IMR-90 (cell line): ENCODE measurements around the gene MNS1. TPM values are rescaled to one million over a fixed set of nuclear protein-coding genes. Genes with fewer than 3 reads are reported as not detected.

Experiments used
- ATAC-seq: fragments of 200-7000 bp; cut with Tn5 transposase; 2 replicates; pipeline ENCODE4 v1.9.1; 2020; ENCODE audit warnings: low read depth, mild to moderate bottlenecking, moderate library complexity
- BruUV-seq: library from RNA; stranded (reverse); fragments of 400-500 nt; replicated peaks from 2 replicates; lab custom pipeline; 2021; lab: Mats Ljungman, UMichigan
- CTCF ChIA-PET: fragments of 300-600 bp; formaldehyde crosslinking; extraction: SDS; loops from one replicate; lab custom pipeline; 2021; ENCODE audit warnings: antibody characterized with exemption; lab: Yijun Ruan, JAX
- POLR2A ChIA-PET: fragments of 300-600 bp; sonication (Branson Sonifier 250); formaldehyde crosslinking; loops from one replicate; lab custom pipeline; 2022; ENCODE audit warnings: antibody characterized with exemption; ENCODE audit not compliant: unreplicated experiment; lab: Charles Lee
- DNase-seq: peaks from one replicate; pipeline ENCODE4 v3.0.0; 2013
- H2AFZ ChIP-seq: replicated peaks from 2 replicates; pipeline ENCODE3; 2013; ENCODE audit warnings: low read length, mild to moderate bottlenecking; ENCODE audit not compliant: poor library complexity
- H2AK5ac ChIP-seq: 2 replicates; pipeline ENCODE4 v1.6.1; 2013; ENCODE audit warnings: low read depth, low read length, inconsistent platforms
- H2AK9ac ChIP-seq: replicated peaks from 2 replicates; pipeline ENCODE3; 2013; ENCODE audit warnings: mild to moderate bottlenecking, low read depth, low read length, moderate library complexity; ENCODE audit not compliant: poor library complexity
- H2BK120ac ChIP-seq: 2 replicates; pipeline ENCODE4 v1.6.1; 2013; ENCODE audit warnings: low read depth, low read length, inconsistent platforms
- H2BK15ac ChIP-seq: 3 replicates; pipeline ENCODE4 v1.6.1; 2013; ENCODE audit warnings: low read depth, low read length, inconsistent platforms
- H2BK20ac ChIP-seq: 2 replicates; pipeline ENCODE4 v1.6.1; 2013; ENCODE audit warnings: low read depth, mild to moderate bottlenecking, inconsistent platforms, low read length, moderate library complexity
- H2BK5ac ChIP-seq: 2 replicates; pipeline ENCODE4 v1.6.1; 2013; ENCODE audit warnings: mild to moderate bottlenecking, low read depth, low read length, inconsistent platforms; ENCODE audit not compliant: poor library complexity, severe bottlenecking
- H3K14ac ChIP-seq: replicated peaks from 2 replicates; pipeline ENCODE4 v1.6.1; 2013; ENCODE audit warnings: low read depth, low read length, inconsistent platforms
- H3K18ac ChIP-seq: 2 replicates; pipeline ENCODE4 v1.6.1; 2013; ENCODE audit warnings: low read depth, low read length, control low read depth
- H3K23ac ChIP-seq: 2 replicates; pipeline ENCODE4 v1.6.1; 2013; ENCODE audit warnings: low read depth, low read length, inconsistent platforms
- H3K27ac ChIP-seq: 2 replicates; pipeline ENCODE4 v1.5.1; 2013; ENCODE audit warnings: mild to moderate bottlenecking, control low read depth, low read length; ENCODE audit not compliant: insufficient read depth
- H3K27me3 ChIP-seq: 2 replicates; pipeline ENCODE4 v1.6.1; 2013; ENCODE audit warnings: low read length; ENCODE audit not compliant: control insufficient read depth, insufficient read depth
- H3K36me3 ChIP-seq: 2 replicates; pipeline ENCODE4 v1.6.1; 2013; ENCODE audit warnings: low read length, mixed read lengths; ENCODE audit not compliant: control insufficient read depth, insufficient read depth
- H3K4ac ChIP-seq: 2 replicates; pipeline ENCODE4 v1.6.1; 2013; ENCODE audit warnings: low read depth, low read length, inconsistent platforms
- H3K4me1 ChIP-seq: 2 replicates; pipeline ENCODE4 v1.6.1; 2013; ENCODE audit warnings: low read length, mixed read lengths; ENCODE audit not compliant: control insufficient read depth, insufficient read depth
- H3K4me2 ChIP-seq: 2 replicates; pipeline ENCODE4 v1.6.1; 2013; ENCODE audit warnings: low read depth, mild to moderate bottlenecking, control low read depth, low read length, moderate library complexity
- H3K4me3 ChIP-seq: 2 replicates; pipeline ENCODE4 v1.5.1; 2013; ENCODE audit warnings: low read depth, mild to moderate bottlenecking, control low read depth, low read length, moderate library complexity; ENCODE audit not compliant: insufficient read depth
- H3K56ac ChIP-seq: 2 replicates; pipeline ENCODE4 v1.6.1; 2013; ENCODE audit warnings: low read length, inconsistent platforms; ENCODE audit not compliant: insufficient read depth; ENCODE audit errors: extremely low read depth
- H3K79me1 ChIP-seq, 2 experiments: 2 replicates each; pipeline ENCODE4 v1.6.1; 2013; ENCODE audit warnings: low read length in 2 of 2, inconsistent platforms in 1 of 2, low read depth in 1 of 2
- H3K9ac ChIP-seq: 2 replicates; pipeline ENCODE4 v1.6.1; 2013; ENCODE audit warnings: low read depth, low read length, control low read depth
- H3K9me1 ChIP-seq: 2 replicates; pipeline ENCODE4 v1.6.1; 2013; ENCODE audit warnings: low read length, inconsistent platforms; ENCODE audit not compliant: insufficient read depth
- H3K9me3 ChIP-seq: 2 replicates; pipeline ENCODE4 v1.6.1; 2013; ENCODE audit warnings: low read length; ENCODE audit not compliant: control insufficient read depth, insufficient read depth
- H4K20me1 ChIP-seq: 2 replicates; pipeline ENCODE4 v1.6.1; 2013; ENCODE audit warnings: low read length, inconsistent platforms; ENCODE audit not compliant: insufficient read depth
- H4K5ac ChIP-seq: 2 replicates; pipeline ENCODE4 v1.6.1; 2013; ENCODE audit warnings: mild to moderate bottlenecking, low read depth, low read length, control low read depth
- H4K8ac ChIP-seq, 2 experiments: 2 replicates each; pipeline ENCODE4 v1.6.1; 2013; ENCODE audit warnings: low read depth in 2 of 2, low read length in 2 of 2, control low read depth in 1 of 2, inconsistent platforms in 1 of 2
- H4K91ac ChIP-seq: 2 replicates; pipeline ENCODE4 v1.6.1; 2013; ENCODE audit warnings: low read depth, low read length, inconsistent platforms; ENCODE audit not compliant: insufficient read depth
- BHLHE40 ChIP-seq: fragments of 150-350 bp; IDR thresholded peaks from 2 replicates; pipeline ENCODE4 v1.6.1; 2016; ENCODE audit warnings: mild to moderate bottlenecking, low read depth, low read length
- CEBPB ChIP-seq: IDR thresholded peaks from 2 replicates; pipeline ENCODE4 v1.6.1; 2012; ENCODE audit warnings: low read depth, low read length, improper control_type of control experiment
- CHD1 ChIP-seq: IDR thresholded peaks from 2 replicates; pipeline ENCODE4 v1.6.1; 2012; ENCODE audit warnings: low read depth, low read length, improper control_type of control experiment
- CTCF ChIP-seq: conservative IDR thresholded peaks from 2 replicates; pipeline ENCODE4 v1.5.1; 2012; ENCODE audit warnings: mild to moderate bottlenecking, low read depth, low read length, improper control_type of control experiment
- FOS ChIP-seq: fragments of 150-350 bp; IDR thresholded peaks from 2 replicates; pipeline ENCODE4 v1.6.1; 2016; ENCODE audit warnings: low read depth, low read length
- MAFK ChIP-seq: IDR thresholded peaks from 2 replicates; pipeline ENCODE4 v1.6.1; 2012; ENCODE audit warnings: low read depth, low read length, improper control_type of control experiment
- MAZ ChIP-seq: IDR thresholded peaks from 2 replicates; pipeline ENCODE4 v1.6.1; 2012; ENCODE audit warnings: low read depth, mild to moderate bottlenecking, low read length, improper control_type of control experiment, moderate library complexity, borderline replicate concordance
- MXI1 ChIP-seq: IDR thresholded peaks from 2 replicates; pipeline ENCODE4 v1.6.1; 2012; ENCODE audit warnings: low read depth, mild to moderate bottlenecking, low read length, moderate library complexity, borderline replicate concordance
- NFE2L2 ChIP-seq: fragments of 150-350 bp; IDR thresholded peaks from 2 replicates; pipeline ENCODE4 v1.6.1; 2016; ENCODE audit warnings: low read depth, mild to moderate bottlenecking, low read length
- POLR2A ChIP-seq: IDR thresholded peaks from 2 replicates; pipeline ENCODE4 v1.6.1; 2012; ENCODE audit warnings: mild to moderate bottlenecking, low read depth, low read length
- RAD21 ChIP-seq: IDR thresholded peaks from 2 replicates; pipeline ENCODE4 v1.6.1; 2012; ENCODE audit warnings: low read length, improper control_type of control experiment
- RCOR1 ChIP-seq: IDR thresholded peaks from 2 replicates; pipeline ENCODE4 v1.6.1; 2012; ENCODE audit warnings: mild to moderate bottlenecking, low read length, improper control_type of control experiment; ENCODE audit not compliant: insufficient replicate concordance
- RFX5 ChIP-seq: IDR thresholded peaks from 2 replicates; pipeline ENCODE4 v1.8.0; 2012; ENCODE audit warnings: low read depth, mild to moderate bottlenecking, low read length, moderate library complexity
- SMC3 ChIP-seq: fragments of 150-350 bp; IDR thresholded peaks from 2 replicates; pipeline ENCODE4 v1.6.1; 2016; ENCODE audit warnings: low read depth, mild to moderate bottlenecking, antibody characterized with exemption, low read length, moderate library complexity
- WGBS, 2 experiments: methylation state at CpG; one replicate each; pipeline versions ENCODE4 v1.1.5 to v1.1.7; 2013; ENCODE audit warnings: missing lambda C conversion rate in 2 of 2; ENCODE audit not compliant: insufficient read length in 1 of 2; ENCODE audit errors: extremely low coverage in 2 of 2; 5-methylcytosine and 5-hydroxymethylcytosine counted together
- dilution Hi-C: fragments of 300-500 bp; cut with HindIII; formaldehyde crosslinking; loops from one replicate; pipeline ENCODE4 v1.14.3; 2018; ENCODE audit warnings: low sequenced_read_pairs; ENCODE audit not compliant: unreplicated experiment
- in situ Hi-C: fragments of 300-500 bp; cut with MboI; formaldehyde crosslinking; loops from 3 replicates; pipeline ENCODE4 v1.14.3; 2019; ENCODE audit warnings: low sequenced_read_pairs, inconsistent platforms, mixed read lengths
- intact Hi-C: fragments of 100-400 bp; cut with micrococcal nuclease; formaldehyde crosslinking; loops from 2 replicates; pipeline ENCODE4 v1.10.0; 2022
- polyA plus RNA-seq, 3 experiments: library from polyadenylated mRNA; depleted of rRNA; stranded (reverse); fragments of >200 nt; gene quantifications; 2 replicates each; pipeline ENCODE4 v1.2.3, GENCODE V29; 2012; ENCODE audit warnings: low replicate concordance in 1 of 3
- total RNA-seq: library from RNA; depleted of rRNA; stranded (reverse); fragments of >200 nt; gene quantifications from 2 replicates; pipeline ENCODE4 v1.2.3, GENCODE V29; 2012
- TF ChIP-seq, protein P1 (sequence below): fragments of 150-350 bp; IDR thresholded peaks from 2 replicates; pipeline ENCODE4 v1.6.1; 2016; ENCODE audit warnings: low read depth, mild to moderate bottlenecking, low read length, moderate library complexity, borderline replicate concordance

Gene MNS1
- total and polyA plus RNA-seq, 2 of the 4 experiments (the other 2 are of a cell fraction) = 0.36 to 0.84 TPM

- Histone ChIP-seq H3K79me1 (no peaks in the 10 kb centered on the region), H4K5ac (no peak overlapping the region), H2AK9ac (no peak overlapping the region), H2AK5ac (no peak overlapping the region), H3K14ac (no peak overlapping the region), H3K4ac (no peak overlapping the region), H4K8ac (no peak overlapping the region), H3K23ac (no peak overlapping the region), H3K4me2 (no peak overlapping the region), H3K27me3 (peaks cover 11% of the 10 kb centered on the region), H2BK20ac (no peak overlapping the region), H3K9me3 (no peaks in the 10 kb centered on the region), H2AFZ (no peak overlapping the region), H3K36me3 (no peaks in the 10 kb centered on the region), H3K4me1 (no peaks in the 10 kb centered on the region), H2BK15ac (no peak overlapping the region), H3K9me1 (no peaks in the 10 kb centered on the region), H3K18ac (no peak overlapping the region), H2BK120ac (no peak overlapping the region), H3K27ac (no peak overlapping the region), H3K9ac (no peak overlapping the region), H4K20me1 (no peaks in the 10 kb centered on the region), H2BK5ac (no peak overlapping the region), H3K56ac (no peak overlapping the region), H3K4me3 (no peak overlapping the region), H4K91ac (no peak overlapping the region)
- WGBS, 2 experiments = no CpG with 5 or more reads among the region's 5 CpGs
- POLR2A ChIA-PET = no interaction called here
- in situ Hi-C loops = no loop called here
- BruUV-seq = no TSS peak
- DNase-seq = no peak
- intact Hi-C loops = no loop called here
- dilution Hi-C loops = no loop called here
- CTCF ChIA-PET = no interaction called here
- no peak for TF ChIP-seq NFE2L2
- no peak for TF ChIP-seq CEBPB
- TF ChIP-seq SMC3 = no peak
- no peak for TF ChIP-seq POLR2A
- no peak for TF ChIP-seq MXI1
- TF ChIP-seq RAD21 = no peak
- TF ChIP-seq, protein P1, sequence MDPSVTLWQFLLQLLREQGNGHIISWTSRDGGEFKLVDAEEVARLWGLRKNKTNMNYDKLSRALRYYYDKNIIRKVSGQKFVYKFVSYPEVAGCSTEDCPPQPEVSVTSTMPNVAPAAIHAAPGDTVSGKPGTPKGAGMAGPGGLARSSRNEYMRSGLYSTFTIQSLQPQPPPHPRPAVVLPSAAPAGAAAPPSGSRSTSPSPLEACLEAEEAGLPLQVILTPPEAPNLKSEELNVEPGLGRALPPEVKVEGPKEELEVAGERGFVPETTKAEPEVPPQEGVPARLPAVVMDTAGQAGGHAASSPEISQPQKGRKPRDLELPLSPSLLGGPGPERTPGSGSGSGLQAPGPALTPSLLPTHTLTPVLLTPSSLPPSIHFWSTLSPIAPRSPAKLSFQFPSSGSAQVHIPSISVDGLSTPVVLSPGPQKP = no peak
- no peak for TF ChIP-seq BHLHE40
- TF ChIP-seq MAFK = no peak
- TF ChIP-seq RCOR1 = no peak
- no peak for TF ChIP-seq MAZ
- TF ChIP-seq CHD1 = no peak
- TF ChIP-seq FOS = no peak
- no peak for TF ChIP-seq RFX5
- no peak for TF ChIP-seq CTCF
- no peak for ATAC-seq
These were observed 6.6 kb upstream of the MNS1 start for GRCh38 chr15:56471440-56472069.
